ENCODE results near the gene RMRP.
A peak's percentile ranks its signal among the peaks of the same experiment; 100 is the strongest.

The RMRP gene

GRCh38 chr9:35657546-35658136 is at the start of gene RMRP:
TSS of gene RMRP (minus strand) at chr9:35658019.
- peak; percentile 93 for DNase-seq (ENCODE audit: low spot score)

GRCh38 chr9:35706951-35707350 is 49.1 kb upstream of the RMRP start:
- no peak for DNase-seq (ENCODE audit: low spot score)

- no peak for DNase-seq (ENCODE audit: low spot score)
Observed at GRCh38 chr9:35705836-35706430, 48.1 kb upstream of the RMRP start.

- DNase-seq (ENCODE audit: low spot score): no peak
Observed at GRCh38 chr9:35705372-35705771, 47.6 kb upstream of the RMRP start.

GRCh38 chr9:35703906-35704672 is 46.3 kb upstream of the RMRP start:
- DNase-seq (ENCODE audit: low spot score): no peak

- DNase-seq (ENCODE audit: low spot score): no peak
Observed at GRCh38 chr9:35702696-35703095, 44.9 kb upstream of the RMRP start.

GRCh38 chr9:35700942-35701341 is 43.1 kb upstream of the RMRP start:
- DNase-seq (ENCODE audit: low spot score): no peak

- no peak for DNase-seq (ENCODE audit: low spot score)
Observed at GRCh38 chr9:35700031-35700430, 42.2 kb upstream of the RMRP start.

- DNase-seq (ENCODE audit: low spot score): no peak
Observed at GRCh38 chr9:35698231-35698630, 40.4 kb upstream of the RMRP start.

GRCh38 chr9:35697486-35697885 is 39.7 kb upstream of the RMRP start:
- no peak for DNase-seq (ENCODE audit: low spot score)

GRCh38 chr9:35696520-35697215 is 38.8 kb upstream of the RMRP start:
- peak; percentile 68 for DNase-seq (ENCODE audit: low spot score)

GRCh38 chr9:35695943-35696401 is 38.2 kb upstream of the RMRP start:
- no peak for DNase-seq (ENCODE audit: low spot score)

GRCh38 chr9:35691757-35692301 is 34.0 kb upstream of the RMRP start:
- DNase-seq (ENCODE audit: low spot score): no peak

- DNase-seq (ENCODE audit: low spot score): no peak
Observed at GRCh38 chr9:35691334-35691650, 33.5 kb upstream of the RMRP start.

- peak; percentile 87 for DNase-seq (ENCODE audit: low spot score)
Observed at GRCh38 chr9:35690614-35691333, 33.0 kb upstream of the RMRP start.

GRCh38 chr9:35690294-35690613 is 32.4 kb upstream of the RMRP start:
- DNase-seq (ENCODE audit: low spot score): no peak

- DNase-seq (ENCODE audit: low spot score): peak; percentile 92
Observed at GRCh38 chr9:35689542-35690293, 31.9 kb upstream of the RMRP start, which contains the start of gene TPM2. TSS of gene TPM2 (minus strand) at chr9:35689925. CDS start at chr9:35689817, 108 bp downstream.

GRCh38 chr9:35688558-35689541 is 31.0 kb upstream of the RMRP start:
- DNase-seq (ENCODE audit: low spot score): peak; percentile 54

GRCh38 chr9:35687972-35688557 is 30.2 kb upstream of the RMRP start:
- DNase-seq (ENCODE audit: low spot score): no peak

- DNase-seq (ENCODE audit: low spot score): no peak
Observed at GRCh38 chr9:35687306-35687705, 29.5 kb upstream of the RMRP start.
